22Rv1 (cell line): ENCODE results near the gene ANAPC4.
"Not testable (repeated sequence)": the region's sequence is repeated elsewhere in the genome, so short reads cannot be mapped to it uniquely, and the experiment has no call there.

ENCODE experiments used
- H3K27ac ChIP-seq: fragments of 450-650 bp; 2 replicates; pipeline ENCODE4 v1.5.1; 2017
- ZFX ChIP-seq: fragments of 450-650 bp; IDR thresholded peaks from 2 replicates; pipeline ENCODE4 v1.6.1; 2017; ENCODE audit warnings: antibody characterized with exemption, borderline replicate concordance
- TF ChIP-seq, protein P1 (sequence below): fragments of 450-650 bp; IDR thresholded peaks from 2 replicates; pipeline ENCODE4 v1.5.1; 2017; ENCODE audit warnings: mild to moderate bottlenecking

Gene ANAPC4

DNA sequence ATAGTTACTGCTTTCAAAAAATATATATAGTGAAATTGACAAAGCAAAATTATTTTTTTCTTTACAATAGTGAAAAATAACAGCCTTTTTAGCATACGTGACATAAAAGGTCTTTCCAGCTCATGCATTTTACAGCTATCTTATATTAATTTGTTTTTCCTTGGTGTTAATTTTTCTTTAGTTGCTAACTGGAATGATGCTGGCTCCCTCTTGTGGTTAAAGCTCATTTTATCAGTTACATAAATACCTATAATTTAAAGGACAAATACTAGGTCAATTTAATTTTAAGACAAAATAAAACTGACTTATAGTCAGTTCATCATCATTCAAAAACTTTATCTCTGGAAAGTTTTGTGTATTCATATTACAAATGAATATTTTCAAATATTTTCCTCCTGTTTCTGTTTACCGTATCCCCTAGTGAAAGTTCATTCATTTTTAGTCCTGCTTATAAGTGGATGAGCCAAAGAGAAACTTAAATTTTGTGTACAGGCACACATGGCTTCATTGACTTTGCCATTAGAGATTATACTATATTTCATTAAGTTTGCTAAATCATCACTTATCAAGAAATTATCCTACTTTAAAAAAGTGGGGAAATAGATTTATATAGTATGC, 9.9 kb upstream of the ANAPC4 start:
- H3K27ac ChIP-seq = no peak overlapping the region
- TF ChIP-seq ZFX = no peak
- TF ChIP-seq, protein P1, sequence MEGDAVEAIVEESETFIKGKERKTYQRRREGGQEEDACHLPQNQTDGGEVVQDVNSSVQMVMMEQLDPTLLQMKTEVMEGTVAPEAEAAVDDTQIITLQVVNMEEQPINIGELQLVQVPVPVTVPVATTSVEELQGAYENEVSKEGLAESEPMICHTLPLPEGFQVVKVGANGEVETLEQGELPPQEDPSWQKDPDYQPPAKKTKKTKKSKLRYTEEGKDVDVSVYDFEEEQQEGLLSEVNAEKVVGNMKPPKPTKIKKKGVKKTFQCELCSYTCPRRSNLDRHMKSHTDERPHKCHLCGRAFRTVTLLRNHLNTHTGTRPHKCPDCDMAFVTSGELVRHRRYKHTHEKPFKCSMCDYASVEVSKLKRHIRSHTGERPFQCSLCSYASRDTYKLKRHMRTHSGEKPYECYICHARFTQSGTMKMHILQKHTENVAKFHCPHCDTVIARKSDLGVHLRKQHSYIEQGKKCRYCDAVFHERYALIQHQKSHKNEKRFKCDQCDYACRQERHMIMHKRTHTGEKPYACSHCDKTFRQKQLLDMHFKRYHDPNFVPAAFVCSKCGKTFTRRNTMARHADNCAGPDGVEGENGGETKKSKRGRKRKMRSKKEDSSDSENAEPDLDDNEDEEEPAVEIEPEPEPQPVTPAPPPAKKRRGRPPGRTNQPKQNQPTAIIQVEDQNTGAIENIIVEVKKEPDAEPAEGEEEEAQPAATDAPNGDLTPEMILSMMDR = peak; percentile 87

DNA sequence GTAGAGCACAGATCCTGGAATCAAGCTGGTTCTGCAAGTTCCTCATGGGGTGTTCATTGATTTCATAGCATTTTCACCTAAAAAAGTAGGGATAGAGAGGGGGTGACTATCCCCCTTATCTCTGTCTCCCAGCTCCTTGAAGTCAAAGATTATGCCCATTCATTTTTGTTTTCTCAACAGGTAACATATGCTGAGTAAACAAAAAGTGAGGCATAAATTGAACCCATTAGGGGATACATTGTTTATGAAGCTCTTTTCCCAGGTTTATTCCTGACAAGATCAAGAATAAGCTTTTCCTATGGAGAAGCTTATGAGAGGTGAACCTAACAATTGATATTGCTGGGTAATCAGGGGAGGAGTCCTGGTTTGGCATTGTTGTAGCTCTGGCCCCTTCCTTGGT, 9.2 kb upstream of the ANAPC4 start:
- TF ChIP-seq ZFX = no peak
- TF ChIP-seq, protein P1 = no peak
- no peak overlapping the region for H3K27ac ChIP-seq

DNA sequence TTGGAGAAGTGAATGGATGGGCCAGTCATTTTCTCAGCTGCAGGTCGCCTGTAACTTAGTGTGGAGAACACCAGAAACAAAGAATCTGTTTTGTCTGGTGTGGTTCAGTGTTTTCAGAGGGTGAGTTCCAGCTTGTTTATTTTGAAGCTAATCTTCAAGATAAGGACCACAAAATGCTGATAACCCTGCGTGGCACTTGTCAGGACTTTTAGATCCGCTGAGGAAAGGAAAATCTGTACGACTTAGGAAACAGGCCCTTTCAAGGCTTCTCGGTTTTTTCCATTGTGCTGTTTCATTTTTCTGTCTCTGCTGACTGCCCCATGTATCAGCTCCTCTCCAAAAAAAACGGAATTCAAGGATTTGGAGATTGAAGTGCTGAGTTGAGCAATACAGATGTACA, 8.7 kb upstream of the ANAPC4 start:
- no peak overlapping the region for H3K27ac ChIP-seq
- no peak for TF ChIP-seq ZFX
- TF ChIP-seq, protein P1 = no peak

DNA sequence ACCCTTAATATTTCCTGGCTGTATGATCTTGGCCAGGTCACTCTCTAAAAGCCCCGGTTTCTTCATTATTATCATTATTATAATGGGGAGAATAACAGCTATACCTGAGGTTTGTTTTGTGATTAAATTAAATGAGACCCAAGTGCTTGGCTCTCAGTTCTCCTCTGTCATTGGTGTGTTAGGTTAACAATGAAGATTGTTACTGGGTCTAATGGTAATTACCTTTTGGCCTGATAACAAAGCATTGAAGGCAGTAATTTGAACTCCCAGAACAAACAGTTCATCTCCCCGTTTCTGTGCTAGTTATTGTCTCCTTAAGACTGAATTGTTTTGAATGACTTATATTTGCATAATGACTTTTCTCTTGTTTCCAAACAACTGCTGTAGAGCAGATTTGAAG, 6.8 kb upstream of the ANAPC4 start:
- no peak overlapping the region for H3K27ac ChIP-seq
- no peak for TF ChIP-seq ZFX
- TF ChIP-seq, protein P1 = no peak

DNA sequence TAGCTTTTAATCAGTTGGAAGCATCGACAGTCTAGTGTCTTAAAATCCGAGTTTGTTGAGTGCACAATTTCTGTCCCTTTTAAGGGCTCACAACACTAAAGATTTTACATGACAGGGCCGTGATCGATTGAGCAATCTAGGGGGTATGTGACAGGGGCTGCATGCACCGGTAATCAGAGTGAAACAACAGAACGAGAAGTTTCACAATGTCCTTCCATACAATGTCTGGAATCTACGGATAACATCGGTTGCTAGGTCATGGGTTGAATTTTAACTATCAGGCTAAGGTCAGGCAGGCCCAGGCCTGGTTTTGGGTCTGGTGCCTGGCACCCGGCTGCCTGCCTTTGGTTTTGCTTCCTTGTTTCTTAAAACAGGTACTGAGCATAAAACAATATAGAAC, 4.5 kb upstream of the ANAPC4 start:
- H3K27ac ChIP-seq = not testable (repeated sequence)

DNA sequence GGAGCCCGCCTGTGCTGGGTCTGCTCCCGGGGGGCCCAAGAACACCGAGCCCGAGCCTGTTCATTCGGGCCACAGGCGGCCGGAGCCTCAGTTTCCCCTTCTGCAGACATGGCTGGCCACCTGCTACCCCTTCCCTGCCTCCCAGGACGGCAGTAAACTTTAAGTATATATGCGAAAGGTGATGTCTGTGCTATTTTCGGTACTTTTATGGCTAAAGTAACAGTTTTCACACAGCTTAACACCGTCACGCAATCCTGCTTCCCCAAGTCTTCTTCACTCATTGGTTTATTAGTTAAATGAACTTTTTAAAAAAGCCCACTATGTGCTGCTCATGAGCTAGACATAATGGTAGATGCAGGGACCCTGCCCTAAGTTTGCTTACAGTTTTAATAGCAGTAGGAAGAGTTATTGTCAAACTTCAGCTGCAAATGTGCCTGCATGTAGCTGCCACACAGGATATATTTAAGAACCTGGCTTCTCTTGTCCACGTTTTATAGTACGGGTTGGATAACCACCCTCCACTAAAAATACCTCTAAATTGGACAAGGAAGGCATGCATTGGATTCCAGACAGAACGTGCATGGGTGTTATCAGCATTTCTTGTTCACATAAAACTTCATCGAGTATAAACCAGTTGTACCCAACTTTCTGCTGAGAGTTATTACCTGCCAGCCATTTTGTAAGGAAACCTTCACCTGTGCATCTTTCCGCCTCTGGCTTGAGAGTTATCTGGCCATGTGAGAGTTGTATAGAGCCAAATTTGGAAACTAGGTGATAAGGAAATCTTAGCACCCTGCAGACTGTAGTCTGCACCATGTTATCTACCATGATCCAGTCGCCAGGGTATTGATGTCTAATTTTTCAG, 741 bp downstream of the ANAPC4 start:
- TF ChIP-seq ZFX = no peak
- TF ChIP-seq, protein P1 = no peak
- H3K27ac ChIP-seq = peak overlapping the region; percentile 67

DNA sequence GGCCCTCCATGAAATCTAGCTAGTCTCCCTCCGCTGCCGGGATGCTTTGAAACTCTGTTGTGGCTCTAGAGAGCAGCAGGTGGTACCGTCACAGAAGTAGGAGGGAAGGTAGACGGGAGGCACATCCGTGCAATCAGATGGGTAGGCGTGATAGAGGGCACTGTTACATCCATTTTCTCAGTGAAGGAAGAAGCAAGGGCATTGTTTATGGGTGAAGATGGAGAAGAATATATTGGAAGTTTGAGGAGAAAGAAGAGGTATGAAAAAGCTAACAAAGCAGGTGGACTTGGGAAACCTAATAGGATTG, 1.3 kb downstream of the ANAPC4 start:
- no peak for TF ChIP-seq ZFX
- TF ChIP-seq, protein P1 = no peak

More for the DNA sequence above, 1.3 kb downstream of the ANAPC4 start:
- H3K27ac ChIP-seq = no peak overlapping the region
